Liver (tissue), 9 donors: ENCODE results near the gene ZNF532. TPM values are rescaled to one million over a fixed set of nuclear protein-coding genes. Genes with fewer than 3 reads are reported as not detected.

Experiments
- DNase-seq: peaks from one replicate; pipeline ENCODE4 v3.0.0-alpha.2; 2017; ENCODE audit warnings: low spot score
- H3K27ac ChIP-seq, 2 donors: one replicate each; pipeline ENCODE4 v1.7.0; 2013; ENCODE audit warnings: inconsistent platforms in 2 of 2, low read length in 2 of 2, control low read depth in 1 of 2, low read depth in 1 of 2, mild to moderate bottlenecking in 1 of 2
- H3K27me3 ChIP-seq, 4 donors: one replicate each; pipeline versions ENCODE4 v1.6.1 to v1.7.0; 2013; ENCODE audit warnings: low read length in 3 of 4, inconsistent platforms in 1 of 4, mild to moderate bottlenecking in 1 of 4, moderate library complexity in 1 of 4; ENCODE audit not compliant: control insufficient read depth in 4 of 4, insufficient read depth in 4 of 4
- H3K36me3 ChIP-seq, 4 donors: one replicate each; pipeline versions ENCODE4 v1.6.1 to v1.7.0; 2013; ENCODE audit warnings: low read length in 3 of 4, mild to moderate bottlenecking in 3 of 4, low read depth in 1 of 4, moderate library complexity in 1 of 4; ENCODE audit not compliant: control insufficient read depth in 4 of 4, insufficient read depth in 3 of 4
- H3K4me1 ChIP-seq, 4 donors: one replicate each; pipeline versions ENCODE4 v1.6.1 to v1.7.0; 2013; ENCODE audit warnings: low read length in 3 of 4, mild to moderate bottlenecking in 3 of 4, moderate library complexity in 1 of 4; ENCODE audit not compliant: control insufficient read depth in 4 of 4, insufficient read depth in 4 of 4
- H3K4me3 ChIP-seq, 3 donors: one replicate each; pipeline versions ENCODE4 v1.6.1 to v1.7.0; 2013; ENCODE audit warnings: low read length in 3 of 3, control low read depth in 1 of 3, low read depth in 1 of 3, mild to moderate bottlenecking in 1 of 3
- H3K9ac ChIP-seq, 2 donors: one replicate each; pipeline ENCODE4 v1.7.0; 2013; ENCODE audit warnings: low read length in 2 of 2, mild to moderate bottlenecking in 2 of 2, moderate library complexity in 2 of 2, control low read depth in 1 of 2, low read depth in 1 of 2
- H3K9me3 ChIP-seq, 4 donors: one replicate each; pipeline versions ENCODE4 v1.6.1 to v1.7.0; 2013; ENCODE audit warnings: low read length in 3 of 4; ENCODE audit not compliant: control insufficient read depth in 4 of 4
- EGR1 ChIP-seq, 2 donors: IDR thresholded peaks; 2 replicates each; pipeline ENCODE4 v1.6.1; 2016 to 2018; ENCODE audit warnings: antibody characterized with exemption in 2 of 2, low read depth in 2 of 2
- FOXA1 ChIP-seq: IDR thresholded peaks from 2 replicates; pipeline ENCODE4 v1.6.1; 2016; ENCODE audit warnings: antibody characterized with exemption
- FOXA2 ChIP-seq: IDR thresholded peaks from 2 replicates; pipeline ENCODE4 v1.6.1; 2016; ENCODE audit warnings: antibody characterized with exemption
- GABPA ChIP-seq, 2 donors: IDR thresholded peaks in 1 of 2; conservative IDR thresholded peaks in 1 of 2; 2 replicates each; pipeline ENCODE4 v1.6.1; 2016; ENCODE audit warnings: antibody characterized with exemption in 2 of 2, mild to moderate bottlenecking in 1 of 2, moderate library complexity in 1 of 2
- HNF4A ChIP-seq, 2 donors: conservative IDR thresholded peaks; 2 replicates each; pipeline ENCODE4 v1.6.1; 2016; ENCODE audit warnings: antibody characterized with exemption in 2 of 2, mild to moderate bottlenecking in 2 of 2
- JUND ChIP-seq, 2 donors: IDR thresholded peaks; 2 replicates each; pipeline ENCODE4 v1.6.1; 2016; ENCODE audit warnings: antibody characterized with exemption in 2 of 2
- NR2F2 ChIP-seq: IDR thresholded peaks from 2 replicates; pipeline ENCODE4 v1.6.1; 2016; ENCODE audit warnings: antibody characterized with exemption
- RAD21 ChIP-seq, 2 donors: IDR thresholded peaks; 2 replicates each; pipeline ENCODE4 v1.6.1; 2016; ENCODE audit warnings: antibody characterized with exemption in 2 of 2, mild to moderate bottlenecking in 2 of 2
- RXRA ChIP-seq, 2 donors: IDR thresholded peaks; 2 replicates each; pipeline ENCODE4 v1.6.1; 2017 to 2018; ENCODE audit warnings: antibody characterized with exemption in 2 of 2, mild to moderate bottlenecking in 1 of 2
- SP1 ChIP-seq: IDR thresholded peaks from 2 replicates; pipeline ENCODE4 v1.6.1; 2018; ENCODE audit warnings: antibody characterized with exemption, mild to moderate bottlenecking
- WGBS: extraction: QIAGEN DNeasy Blood & Tissue Kit; methylation state at CpG from one replicate; pipeline ENCODE4 v1.1.7; 2013; 5-methylcytosine and 5-hydroxymethylcytosine counted together
- polyA plus RNA-seq, 2 donors: library from polyadenylated mRNA; stranded (reverse) in 1 of 2; unstranded in 1 of 2; fragments of 200-250 nt in 1 of 2; fragments of >200 nt in 1 of 2; fragmentation: Nextera tagmentation in 1 of 2; extraction: Ambion mirVana in 1 of 2; gene quantifications; one replicate each; pipeline versions ENCODE4 v1.2.1 to v1.2.3, GENCODE V29; 2013 to 2015
- total RNA-seq, 2 donors: library from RNA; depleted of rRNA; stranded (reverse); fragments of >200 nt; gene quantifications; one replicate each; pipeline ENCODE4 v1.2.3, GENCODE V29; 2014
- TF ChIP-seq, protein P1 (sequence below): IDR thresholded peaks from 2 replicates; pipeline ENCODE4 v1.6.1; 2016; ENCODE audit warnings: antibody characterized with exemption, mild to moderate bottlenecking
- TF ChIP-seq, protein P2 (sequence below): IDR thresholded peaks from 2 replicates; pipeline ENCODE4 v1.6.1; 2016; ENCODE audit warnings: antibody characterized with exemption
- TF ChIP-seq, protein P3 (sequence below): fragments of 150-350 bp; IDR thresholded peaks from 2 replicates; pipeline ENCODE4 v1.5.1; 2017; ENCODE audit warnings: improper control_type of control experiment, low read depth, low read length; ENCODE audit not compliant: missing input control
- TF ChIP-seq, protein P4 (sequence below): IDR thresholded peaks from 2 replicates; pipeline ENCODE4 v1.6.1; 2016; ENCODE audit warnings: antibody characterized with exemption
- TF ChIP-seq, protein P5 (sequence below): IDR thresholded peaks from 2 replicates; pipeline ENCODE4 v1.6.1; 2016; ENCODE audit warnings: antibody characterized with exemption
- donor health status: healthy.
- donor health status: healthy.
- donor health status: healthy.
- donor health status: healthy.
- donor health status: healthy.

Gene ZNF532
- total and polyA plus RNA-seq, 4 donors: 0.68 to 5.6 (median 2.5) TPM

DNA sequence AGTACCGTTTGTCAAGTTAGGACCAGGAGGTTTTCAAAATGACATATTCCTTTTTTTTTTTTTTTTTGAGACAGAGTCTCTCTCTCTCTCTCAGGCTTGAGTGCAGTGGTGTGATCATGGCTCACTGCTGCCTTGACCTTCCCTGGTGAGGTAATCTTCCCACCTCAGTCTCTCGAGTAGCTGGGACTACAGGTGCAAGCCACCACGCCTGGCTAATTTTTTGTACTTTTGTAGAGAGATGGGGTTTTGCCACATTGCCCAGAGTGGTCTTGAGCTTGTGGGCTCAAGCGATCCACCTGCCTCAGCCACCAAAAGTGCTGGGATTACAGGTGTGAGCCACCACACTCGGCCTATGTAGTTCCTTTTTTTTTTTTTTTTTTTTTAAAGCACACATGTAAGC, 147.1 kb downstream of the ZNF532 start:
- DNase-seq: no peak
- Histone ChIP-seq H3K27ac (no peak overlapping the region), H3K27me3 (no peaks in the 10 kb centered on the region), H3K9ac (no peak overlapping the region), H3K4me3 (no peak overlapping the region), H3K9me3 (no peaks in the 10 kb centered on the region), H3K36me3 (no peaks in the 10 kb centered on the region), H3K4me1 (no peaks in the 10 kb centered on the region)
- 91% methylated on average over 5 of the region's 5 CpGs for WGBS
- TF ChIP-seq, protein P1, sequence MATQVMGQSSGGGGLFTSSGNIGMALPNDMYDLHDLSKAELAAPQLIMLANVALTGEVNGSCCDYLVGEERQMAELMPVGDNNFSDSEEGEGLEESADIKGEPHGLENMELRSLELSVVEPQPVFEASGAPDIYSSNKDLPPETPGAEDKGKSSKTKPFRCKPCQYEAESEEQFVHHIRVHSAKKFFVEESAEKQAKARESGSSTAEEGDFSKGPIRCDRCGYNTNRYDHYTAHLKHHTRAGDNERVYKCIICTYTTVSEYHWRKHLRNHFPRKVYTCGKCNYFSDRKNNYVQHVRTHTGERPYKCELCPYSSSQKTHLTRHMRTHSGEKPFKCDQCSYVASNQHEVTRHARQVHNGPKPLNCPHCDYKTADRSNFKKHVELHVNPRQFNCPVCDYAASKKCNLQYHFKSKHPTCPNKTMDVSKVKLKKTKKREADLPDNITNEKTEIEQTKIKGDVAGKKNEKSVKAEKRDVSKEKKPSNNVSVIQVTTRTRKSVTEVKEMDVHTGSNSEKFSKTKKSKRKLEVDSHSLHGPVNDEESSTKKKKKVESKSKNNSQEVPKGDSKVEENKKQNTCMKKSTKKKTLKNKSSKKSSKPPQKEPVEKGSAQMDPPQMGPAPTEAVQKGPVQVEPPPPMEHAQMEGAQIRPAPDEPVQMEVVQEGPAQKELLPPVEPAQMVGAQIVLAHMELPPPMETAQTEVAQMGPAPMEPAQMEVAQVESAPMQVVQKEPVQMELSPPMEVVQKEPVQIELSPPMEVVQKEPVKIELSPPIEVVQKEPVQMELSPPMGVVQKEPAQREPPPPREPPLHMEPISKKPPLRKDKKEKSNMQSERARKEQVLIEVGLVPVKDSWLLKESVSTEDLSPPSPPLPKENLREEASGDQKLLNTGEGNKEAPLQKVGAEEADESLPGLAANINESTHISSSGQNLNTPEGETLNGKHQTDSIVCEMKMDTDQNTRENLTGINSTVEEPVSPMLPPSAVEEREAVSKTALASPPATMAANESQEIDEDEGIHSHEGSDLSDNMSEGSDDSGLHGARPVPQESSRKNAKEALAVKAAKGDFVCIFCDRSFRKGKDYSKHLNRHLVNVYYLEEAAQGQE: no peak

DNA sequence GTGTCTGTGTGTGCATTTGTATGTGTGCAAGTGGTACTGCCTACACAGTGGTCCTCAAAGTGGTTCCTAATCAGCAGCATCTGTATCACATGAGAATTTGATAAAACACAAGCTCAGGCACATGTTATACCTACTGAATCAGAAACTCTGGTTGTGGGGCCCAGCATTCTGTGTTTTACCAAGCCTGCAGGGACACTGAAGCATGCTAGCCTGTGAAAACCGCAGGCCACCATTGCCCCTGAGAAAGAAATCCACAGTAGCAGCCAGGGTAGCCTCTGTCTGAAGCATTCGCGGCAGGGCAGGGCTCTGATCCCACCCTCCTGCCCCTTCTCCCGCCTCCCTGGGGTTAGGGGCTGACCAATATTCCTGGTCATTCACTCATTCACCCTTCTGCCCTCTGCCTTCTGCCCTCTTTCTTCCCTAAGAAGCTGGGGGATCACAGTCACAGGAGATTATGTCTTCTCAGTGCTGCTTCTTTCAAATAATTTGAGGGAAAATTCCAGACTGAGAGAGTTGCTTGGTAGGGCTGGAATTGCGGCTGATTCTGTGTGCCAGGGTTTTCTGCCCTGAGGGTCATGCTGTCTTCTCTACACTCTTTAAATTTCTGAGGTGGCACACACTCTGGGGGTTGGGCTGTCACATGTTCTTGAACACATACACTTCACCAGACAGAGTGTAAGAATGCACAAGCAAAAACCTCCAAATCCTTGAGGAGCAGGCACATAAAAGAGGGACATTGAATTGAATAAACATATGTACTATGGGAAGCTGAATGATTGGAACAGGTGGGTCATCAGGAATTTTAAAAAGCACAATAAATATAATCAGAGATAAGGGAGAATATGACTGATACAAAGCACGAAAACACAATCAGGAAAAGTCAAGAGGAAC, 148.4 kb downstream of the ZNF532 start:
- WGBS: 75% methylated on average over 6 of the region's 6 CpGs
- H3K27me3 ChIP-seq: no peaks in the 10 kb centered on the region
- no peaks in the 10 kb centered on the region for H3K9me3 ChIP-seq
- DNase-seq: no peak
- no peak overlapping the region for H3K9ac ChIP-seq
- no peak overlapping the region for H3K4me3 ChIP-seq
- H3K27ac ChIP-seq: no peak overlapping the region
- no peaks in the 10 kb centered on the region for H3K36me3 ChIP-seq
- no peaks in the 10 kb centered on the region for H3K4me1 ChIP-seq
- TF ChIP-seq HNF4A (conservative IDR thresholded peaks at IDR 0.05): no peak
- TF ChIP-seq, protein P2, sequence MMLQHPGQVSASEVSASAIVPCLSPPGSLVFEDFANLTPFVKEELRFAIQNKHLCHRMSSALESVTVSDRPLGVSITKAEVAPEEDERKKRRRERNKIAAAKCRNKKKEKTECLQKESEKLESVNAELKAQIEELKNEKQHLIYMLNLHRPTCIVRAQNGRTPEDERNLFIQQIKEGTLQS: no peak
- TF ChIP-seq NR2F2: no peak
- TF ChIP-seq EGR1 (IDR thresholded peaks at IDR 0.05; ENCODE audit: low read depth in 2 of 2): no peak
- no peak for TF ChIP-seq FOXA2

DNA sequence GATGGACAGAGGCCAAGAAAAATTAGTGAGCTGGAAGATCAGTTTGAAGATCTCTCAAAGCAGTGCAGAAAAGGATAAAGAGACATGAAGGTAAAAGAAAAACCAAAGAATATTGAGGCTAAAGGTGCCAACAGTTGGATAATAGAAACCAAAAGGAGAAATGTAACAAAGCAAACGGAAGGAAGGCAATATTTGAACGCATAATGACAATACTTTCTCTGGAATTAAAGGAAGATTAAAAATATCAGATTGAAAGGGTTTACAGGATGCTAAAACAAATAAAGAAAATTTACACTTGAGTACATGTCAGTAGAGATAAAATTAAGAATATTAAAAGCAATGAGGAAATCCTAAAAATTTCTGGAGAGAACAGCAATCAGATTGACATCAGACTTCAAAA, 149.1 kb downstream of the ZNF532 start:
- DNase-seq: no peak
- 89% methylated on average over 2 of the region's 2 CpGs for WGBS
- H3K9me3 ChIP-seq: no peaks in the 10 kb centered on the region
- no peak overlapping the region for H3K4me3 ChIP-seq
- H3K9ac ChIP-seq: no peak overlapping the region
- H3K27ac ChIP-seq: no peak overlapping the region
- H3K36me3 ChIP-seq: no peaks in the 10 kb centered on the region
- no peaks in the 10 kb centered on the region for H3K27me3 ChIP-seq
- H3K4me1 ChIP-seq: no peaks in the 10 kb centered on the region
- TF ChIP-seq SP1 (no peak), HNF4A (conservative IDR thresholded peaks at IDR 0.05) (no peak), JUND (IDR thresholded peaks at IDR 0.05) (no peak), RAD21 (IDR thresholded peaks at IDR 0.05) (no peak), GABPA (IDR thresholded peaks at IDR 0.05 in 1 of 2, conservative IDR thresholded peaks at IDR 0.05 in 1 of 2) (no peak), NR2F2 (no peak), RXRA (IDR thresholded peaks at IDR 0.05) (no peak), FOXA1 (no peak)
- TF ChIP-seq, protein P3, sequence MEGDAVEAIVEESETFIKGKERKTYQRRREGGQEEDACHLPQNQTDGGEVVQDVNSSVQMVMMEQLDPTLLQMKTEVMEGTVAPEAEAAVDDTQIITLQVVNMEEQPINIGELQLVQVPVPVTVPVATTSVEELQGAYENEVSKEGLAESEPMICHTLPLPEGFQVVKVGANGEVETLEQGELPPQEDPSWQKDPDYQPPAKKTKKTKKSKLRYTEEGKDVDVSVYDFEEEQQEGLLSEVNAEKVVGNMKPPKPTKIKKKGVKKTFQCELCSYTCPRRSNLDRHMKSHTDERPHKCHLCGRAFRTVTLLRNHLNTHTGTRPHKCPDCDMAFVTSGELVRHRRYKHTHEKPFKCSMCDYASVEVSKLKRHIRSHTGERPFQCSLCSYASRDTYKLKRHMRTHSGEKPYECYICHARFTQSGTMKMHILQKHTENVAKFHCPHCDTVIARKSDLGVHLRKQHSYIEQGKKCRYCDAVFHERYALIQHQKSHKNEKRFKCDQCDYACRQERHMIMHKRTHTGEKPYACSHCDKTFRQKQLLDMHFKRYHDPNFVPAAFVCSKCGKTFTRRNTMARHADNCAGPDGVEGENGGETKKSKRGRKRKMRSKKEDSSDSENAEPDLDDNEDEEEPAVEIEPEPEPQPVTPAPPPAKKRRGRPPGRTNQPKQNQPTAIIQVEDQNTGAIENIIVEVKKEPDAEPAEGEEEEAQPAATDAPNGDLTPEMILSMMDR: no peak
- TF ChIP-seq, protein P4, sequence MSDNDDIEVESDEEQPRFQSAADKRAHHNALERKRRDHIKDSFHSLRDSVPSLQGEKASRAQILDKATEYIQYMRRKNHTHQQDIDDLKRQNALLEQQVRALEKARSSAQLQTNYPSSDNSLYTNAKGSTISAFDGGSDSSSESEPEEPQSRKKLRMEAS: no peak
- TF ChIP-seq, protein P1: no peak
- TF ChIP-seq, protein P5, sequence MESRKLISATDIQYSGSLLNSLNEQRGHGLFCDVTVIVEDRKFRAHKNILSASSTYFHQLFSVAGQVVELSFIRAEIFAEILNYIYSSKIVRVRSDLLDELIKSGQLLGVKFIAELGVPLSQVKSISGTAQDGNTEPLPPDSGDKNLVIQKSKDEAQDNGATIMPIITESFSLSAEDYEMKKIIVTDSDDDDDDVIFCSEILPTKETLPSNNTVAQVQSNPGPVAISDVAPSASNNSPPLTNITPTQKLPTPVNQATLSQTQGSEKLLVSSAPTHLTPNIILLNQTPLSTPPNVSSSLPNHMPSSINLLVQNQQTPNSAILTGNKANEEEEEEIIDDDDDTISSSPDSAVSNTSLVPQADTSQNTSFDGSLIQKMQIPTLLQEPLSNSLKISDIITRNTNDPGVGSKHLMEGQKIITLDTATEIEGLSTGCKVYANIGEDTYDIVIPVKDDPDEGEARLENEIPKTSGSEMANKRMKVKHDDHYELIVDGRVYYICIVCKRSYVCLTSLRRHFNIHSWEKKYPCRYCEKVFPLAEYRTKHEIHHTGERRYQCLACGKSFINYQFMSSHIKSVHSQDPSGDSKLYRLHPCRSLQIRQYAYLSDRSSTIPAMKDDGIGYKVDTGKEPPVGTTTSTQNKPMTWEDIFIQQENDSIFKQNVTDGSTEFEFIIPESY: no peak
